Ovary (tissue), 9 donors: ENCODE data around the gene HDAC10. TPM values are rescaled to one million over a fixed set of nuclear protein-coding genes. Genes with fewer than 3 reads are reported as not detected.
"Not testable (repeated sequence)": the region's sequence is repeated elsewhere in the genome, so short reads cannot be mapped to it uniquely, and the experiment has no call there.

Experiments used
- DNase-seq, 5 donors: peaks; one replicate each; pipeline ENCODE4 v3.0.0-alpha.2; 2019 to 2020
- H3K27ac ChIP-seq, 2 donors: fragments of 200-600 bp; one replicate each; pipeline versions ENCODE4 v1.5.1 to v1.8.0; 2019 to 2022
- H3K27me3 ChIP-seq: fragments of 200-600 bp; one replicate; pipeline ENCODE4 v1.8.0; 2022
- H3K36me3 ChIP-seq: fragments of 200-600 bp; sonication (generic); one replicate; pipeline ENCODE4 v1.5.1; 2019
- H3K4me1 ChIP-seq: one replicate; pipeline ENCODE4 v1.8.1; 2013; ENCODE audit warnings: mild to moderate bottlenecking, moderate library complexity; ENCODE audit not compliant: insufficient read depth
- H3K4me3 ChIP-seq: fragments of 200-600 bp; sonication (generic); one replicate; pipeline ENCODE4 v1.5.1; 2017
- H3K9me3 ChIP-seq, 2 donors: fragments of 200-600 bp in 1 of 2; sonication (generic) in 1 of 2; one replicate each; pipeline versions ENCODE4 v1.5.1 to v1.8.1; 2013 to 2019; ENCODE audit warnings: mild to moderate bottlenecking in 1 of 2, moderate library complexity in 1 of 2
- CTCF ChIP-seq, 3 donors: fragments of 450-650 bp in 2 of 3; fragments of 200-600 bp in 1 of 3; IDR thresholded peaks; one replicate each; pipeline versions ENCODE4 v1.5.1 to v1.8.0; 2016 to 2022; ENCODE audit warnings: antibody characterized with exemption in 3 of 3, mild to moderate bottlenecking in 1 of 3
- EP300 ChIP-seq: sonication (generic); formaldehyde crosslinking; IDR thresholded peaks from one replicate; pipeline ENCODE4 v1.6.1; 2017; ENCODE audit warnings: antibody characterized with exemption
- POLR2A ChIP-seq: fragments of 450-650 bp; IDR thresholded peaks from one replicate; pipeline ENCODE4 v1.6.1; 2017; ENCODE audit warnings: antibody characterized with exemption, mild to moderate bottlenecking, moderate library complexity
- WGBS, 3 donors: extraction: QIAGEN DNeasy Blood & Tissue Kit in 1 of 3; methylation state at CpG; one replicate each; pipeline versions ENCODE4 v1.1.5 to v1.1.7; 2013 to 2017; 5-methylcytosine and 5-hydroxymethylcytosine counted together
- intact Hi-C, 4 donors: fragments of 100-400 bp; cut with DNase I; formaldehyde crosslinking; loops; one replicate each; pipeline versions ENCODE4 v1.11.0 to v1.15.1; 2022 to 2023
- polyA plus RNA-seq, 2 donors: library from polyadenylated mRNA; stranded (reverse); fragments of 200-250 nt in 1 of 2; fragments of 350-450 nt in 1 of 2; fragmentation: Illumina TruSeq in 1 of 2; extraction: RNeasy Lipid Tissue Mini Kit (QIAGEN cat#74804) in 1 of 2; gene quantifications; one replicate each; pipeline ENCODE4 v1.2.3, GENCODE V29; 2013 to 2014
- total RNA-seq, 7 donors: library from RNA; depleted of rRNA in 2 of 7; stranded (reverse); fragments of >200 nt in 2 of 7; fragmentation: NEBNext Ultra II Directional in 3 of 7; extraction: Animal tissue kit (Norgen Biotek cat#: 25700) in 3 of 7; gene quantifications; one replicate each; pipeline versions ENCODE4 v1.1.0 to v1.2.4, GENCODE V29; 2016 to 2023
- donor health status: DM: no; HTN: no; CAD: no; lungs with moderate emphysema.
- donor health status: DM: no; HTN: no; CAD: no.
- donor health status: Bipolar disorder and iron deficiency.
- donor health status: DM: yes; HTN: yes; CAD: no.
- donor health status: DM: no; HTN: no; CAD: no.
- donor health status: DM: yes; HTN: yes; CAD: no.

Gene HDAC10
- total and polyA plus RNA-seq, 9 donors = 2.3 to 44.6 (median 38.9) TPM

- Histone ChIP-seq H3K4me3 (no peak overlapping the region), H3K27ac (no peak overlapping the region), H3K36me3 (no peaks in the 10 kb centered on the region), H3K9me3 (no peaks in the 10 kb centered on the region), H3K4me1 (peaks cover 4% of the 10 kb centered on the region), H3K27me3 (no peaks in the 10 kb centered on the region)
- 74 to 77% (median 75%) methylated on average over 21 to 23 of the region's 23 CpGs for WGBS, 3 donors
- TF ChIP-seq CTCF (IDR thresholded peaks at IDR 0.05) (no peak), EP300 (no peak), POLR2A (no peak)
- DNase-seq = peak in 1 of 5 donors; percentile 42
- intact Hi-C loops = loop anchor here in 3 of 4 donors (2.0 to 10.0 kb wide), 4 partner anchors 55 to 285 kb away; no protein-coding TSS in a partner anchor
Measured at GRCh38 chr22:50207383-50208140, 43.5 kb downstream of the HDAC10 start.

GRCh38 chr22:50206599-50206998 lies 44.5 kb downstream of the HDAC10 start:
- Histone ChIP-seq H3K9me3 (no peaks in the 10 kb centered on the region), H3K4me3 (no peak overlapping the region), H3K27me3 (no peaks in the 10 kb centered on the region), H3K36me3 (no peaks in the 10 kb centered on the region), H3K4me1 (peaks cover 8% of the 10 kb centered on the region), H3K27ac (no peak overlapping the region)
- 35 to 45% (median 41%) methylated on average over 9 to 10 of the region's 10 CpGs for WGBS, 3 donors
- intact Hi-C loops = loop anchor here in 2 of 4 donors (5.0 to 10.0 kb wide), 3 partner anchors 54 to 284 kb away; no protein-coding TSS in a partner anchor
- TF ChIP-seq POLR2A = no peak
- peak in 1 of 5 donors; percentile 48 for DNase-seq

GRCh38 chr22:50205781-50206569 lies 45.1 kb downstream of the HDAC10 start:
- H3K36me3 ChIP-seq = no peaks in the 10 kb centered on the region
- WGBS, 3 donors = 89 to 90% (median 90%) methylated on average over 45 of the region's 45 CpGs
- no peak for DNase-seq
- no peak overlapping the region for H3K4me3 ChIP-seq
- peaks cover 8% of the 10 kb centered on the region for H3K4me1 ChIP-seq
- TF ChIP-seq CTCF (IDR thresholded peaks at IDR 0.05) (no peak), EP300 (no peak), POLR2A (no peak)
- no peaks in the 10 kb centered on the region for H3K27me3 ChIP-seq
- H3K9me3 ChIP-seq = no peaks in the 10 kb centered on the region
- no peak overlapping the region for H3K27ac ChIP-seq
- intact Hi-C loops = loop anchor here in 2 of 4 donors (5.0 to 10.0 kb wide), 3 partner anchors 54 to 284 kb away; no protein-coding TSS in a partner anchor

GRCh38 chr22:50204998-50205397 lies 46.1 kb downstream of the HDAC10 start:
- intact Hi-C loops = loop anchor here in 2 of 4 donors (5.0 to 10.0 kb wide), 3 partner anchors 53 to 283 kb away; no protein-coding TSS in a partner anchor
- not testable (repeated sequence) for H3K9me3 ChIP-seq, H3K36me3 ChIP-seq, H3K4me3 ChIP-seq, DNase-seq, H3K27ac ChIP-seq, H3K27me3 ChIP-seq, H3K4me1 ChIP-seq
- WGBS, 3 donors = 89 to 91% (median 90%) methylated on average over 9 of the region's 9 CpGs

GRCh38 chr22:50204571-50204970 lies 46.5 kb downstream of the HDAC10 start:
- Histone ChIP-seq H3K36me3 (no peaks in the 10 kb centered on the region), H3K27ac (no peak overlapping the region), H3K4me3 (no peak overlapping the region), H3K9me3 (no peaks in the 10 kb centered on the region), H3K4me1 (peaks cover 10% of the 10 kb centered on the region), H3K27me3 (no peaks in the 10 kb centered on the region)
- whole genome bisulfite sequencing, 3 donors = 91 to 94% (median 93%) methylated on average over 7 of the region's 7 CpGs
- intact Hi-C loops = loop anchor here in 1 of 4 donors (10.0 kb wide), 1 partner anchor 60 kb away; no protein-coding TSS in a partner anchor
- no peak for TF ChIP-seq EP300
- TF ChIP-seq POLR2A = no peak
- no peak for TF ChIP-seq CTCF (IDR thresholded peaks at IDR 0.05)
- DNase-seq = no peak
